HG03342 (cell line): ENCODE data around the gene MGAT4B.
"Not testable (repeated sequence)": the region's sequence is repeated elsewhere in the genome, so short reads cannot be mapped to it uniquely, and the experiment has no call there.

Experiments
- ATAC-seq: cut with Tn5 transposase; IDR thresholded peaks from one replicate; pipeline ENCODE4 v1.9.1; 2021; ENCODE audit warnings: mild to moderate bottlenecking, moderate library complexity; ENCODE audit not compliant: unreplicated experiment

Gene MGAT4B

DNA sequence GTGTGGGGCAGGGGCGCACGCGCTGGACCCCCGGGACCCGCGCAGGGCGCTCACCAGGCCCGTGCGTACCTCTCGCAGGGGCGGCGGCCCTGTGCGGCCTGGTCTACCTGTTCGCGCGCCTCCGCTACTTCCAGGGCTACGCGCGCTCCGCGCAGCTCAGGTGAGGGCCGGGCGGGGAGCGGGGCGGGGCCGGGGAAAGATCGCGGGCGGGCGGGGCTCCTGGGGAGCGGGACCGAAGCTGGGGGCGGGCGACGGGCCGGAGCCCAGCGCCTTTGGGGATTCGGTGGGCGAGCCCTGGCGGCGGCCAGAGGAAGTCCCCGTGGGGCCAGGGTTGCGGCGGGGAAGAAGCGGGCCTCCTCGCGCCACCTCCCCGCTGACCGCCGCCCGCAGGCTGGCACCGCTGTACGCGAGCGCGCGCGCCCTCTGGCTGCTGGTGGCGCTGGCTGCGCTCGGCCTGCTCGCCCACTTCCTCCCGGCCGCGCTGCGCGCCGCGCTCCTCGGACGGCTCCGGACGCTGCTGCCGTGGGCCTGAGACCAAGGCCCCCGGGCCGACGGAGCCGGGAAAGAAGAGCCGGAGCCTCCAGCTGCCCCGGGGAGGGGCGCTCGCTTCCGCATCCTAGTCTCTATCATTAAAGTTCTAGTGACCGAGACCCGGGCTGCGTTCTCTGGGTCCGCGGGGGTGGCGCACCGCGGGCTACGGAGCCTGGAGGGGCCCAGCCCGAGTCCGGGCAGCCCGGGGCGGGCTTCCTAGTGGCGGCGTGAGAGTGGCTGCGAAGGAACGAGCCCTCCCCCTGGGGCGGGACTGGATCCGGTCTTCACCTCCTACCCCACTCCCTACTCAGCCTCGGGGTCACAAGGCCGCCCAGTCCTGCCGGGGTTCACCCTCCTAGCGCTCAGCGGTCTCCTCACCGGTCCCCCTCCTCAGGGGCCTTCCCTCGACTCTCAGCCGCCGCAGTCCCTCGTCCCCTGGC lies 10.5 kb downstream of the MGAT4B start:
- peak; percentile 66 for ATAC-seq

DNA sequence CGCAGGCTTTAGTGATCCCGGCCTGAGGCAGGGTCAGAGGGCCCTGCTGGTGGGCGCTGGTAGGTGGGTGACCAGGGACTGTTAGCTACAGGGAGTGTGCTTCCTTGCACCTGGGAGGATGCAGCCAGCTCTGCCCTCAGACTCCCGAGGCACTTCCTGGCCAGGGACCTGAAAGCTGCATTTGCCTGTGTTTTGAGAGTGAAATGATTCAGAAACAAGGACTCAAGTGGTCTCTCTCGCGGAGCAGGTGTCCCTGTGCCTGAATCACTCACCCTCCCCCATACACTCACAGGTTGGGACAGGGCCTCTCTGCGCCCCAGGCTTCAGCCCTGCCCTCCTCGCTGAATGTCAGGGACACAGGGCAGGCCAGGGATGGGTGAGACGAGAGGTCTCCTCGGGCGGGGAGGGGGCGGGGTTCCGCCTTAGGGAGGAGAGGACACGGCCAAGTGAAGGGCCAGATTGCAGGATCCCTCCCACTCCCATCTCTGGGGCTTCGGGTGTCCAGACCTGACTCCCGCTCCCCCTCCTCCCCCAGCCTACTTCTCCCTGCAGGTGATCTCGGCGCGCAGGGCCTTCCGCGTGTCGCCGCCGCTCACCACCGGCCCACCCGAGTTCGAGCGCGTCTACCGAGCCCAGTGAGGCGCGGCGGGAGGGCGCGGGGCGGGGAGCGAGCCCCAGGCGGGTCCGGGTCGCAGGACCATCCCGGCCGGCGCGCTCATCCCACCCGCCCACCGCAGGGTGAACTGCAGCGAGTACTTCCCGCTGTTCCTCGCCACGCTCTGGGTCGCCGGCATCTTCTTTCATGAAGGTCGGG lies 11.4 kb downstream of the MGAT4B start:
- peak; percentile 1 for ATAC-seq

DNA sequence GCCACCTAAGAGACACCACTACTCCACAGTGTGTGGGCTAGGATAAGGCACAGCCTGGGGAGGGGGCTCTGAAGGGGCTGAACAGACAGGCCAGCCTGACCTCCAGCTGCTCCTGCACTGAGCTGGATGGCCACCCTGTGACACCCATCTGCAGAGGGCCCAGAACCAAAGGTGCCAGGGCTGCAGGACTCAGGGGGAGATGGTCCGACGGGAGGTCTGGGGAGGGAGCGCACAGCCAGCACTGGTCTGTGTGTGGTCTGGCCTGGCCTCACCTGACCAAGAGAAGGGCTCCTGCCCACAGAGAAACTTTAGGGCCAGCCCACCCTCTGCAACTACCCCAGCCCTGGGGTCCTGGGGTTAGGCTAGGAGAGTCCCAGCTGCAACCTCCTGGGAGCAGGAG lies 12.1 kb downstream of the MGAT4B start:
- no peak for ATAC-seq

DNA sequence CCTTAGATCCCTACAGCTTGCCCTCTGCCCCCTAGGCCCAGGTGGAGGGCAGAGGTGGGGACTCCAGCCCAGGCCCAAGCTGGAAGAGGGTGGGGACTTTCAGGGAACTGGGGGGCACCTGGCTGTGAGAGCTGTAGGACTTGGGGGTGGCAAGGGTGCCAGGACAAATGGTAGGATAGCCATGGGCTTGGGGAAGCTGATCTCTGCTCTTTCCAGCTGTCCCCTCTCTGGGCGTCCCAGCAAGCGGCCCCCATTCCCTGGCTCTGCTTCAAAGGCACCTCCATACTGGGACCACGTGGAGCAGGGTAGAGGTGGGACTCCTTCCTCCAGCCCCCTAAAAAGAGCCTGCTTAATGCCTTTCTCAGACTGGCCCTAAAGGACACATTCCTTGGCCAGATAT lies 12.5 kb downstream of the MGAT4B start:
- no peak for ATAC-seq

DNA sequence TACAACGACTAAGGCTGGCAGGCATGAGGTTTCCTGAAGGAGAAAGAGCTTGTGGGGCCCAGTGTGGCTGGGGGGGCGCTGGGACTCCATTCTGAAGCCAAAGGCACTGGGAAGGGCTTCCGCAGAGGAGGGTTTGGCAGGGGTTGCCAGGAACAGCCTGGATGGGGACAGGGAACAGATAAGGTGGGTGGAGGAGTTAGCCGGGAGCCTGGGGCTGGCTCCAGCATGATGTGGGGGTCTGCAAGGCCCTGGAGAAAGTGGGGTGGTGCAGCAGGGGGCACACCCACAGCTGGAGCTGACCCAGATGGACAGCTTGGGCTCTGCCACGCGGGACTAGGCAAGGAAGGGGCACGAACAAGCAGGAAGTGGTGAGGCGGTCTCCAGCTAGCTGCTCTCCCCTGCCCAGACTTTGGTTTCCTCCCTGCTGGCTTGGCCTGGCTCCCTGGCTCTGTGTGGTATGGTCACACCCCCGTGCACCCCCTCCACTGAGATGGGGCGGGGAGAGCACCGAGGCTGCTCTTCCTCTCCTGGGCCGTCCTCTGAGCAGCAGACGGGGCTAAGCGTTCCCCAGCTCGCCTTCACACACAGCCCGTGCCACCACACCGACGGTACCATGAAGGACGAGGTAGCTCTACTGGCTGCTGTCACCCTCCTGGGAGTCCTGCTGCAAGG lies 13.1 kb downstream of the MGAT4B start, which contains the start of gene LTC4S:
TSS of gene LTC4S (plus strand) at position 519 of the 672 bp plus-strand sequence. CDS start at position 614, 95 bp downstream.
- ATAC-seq = no peak

DNA sequence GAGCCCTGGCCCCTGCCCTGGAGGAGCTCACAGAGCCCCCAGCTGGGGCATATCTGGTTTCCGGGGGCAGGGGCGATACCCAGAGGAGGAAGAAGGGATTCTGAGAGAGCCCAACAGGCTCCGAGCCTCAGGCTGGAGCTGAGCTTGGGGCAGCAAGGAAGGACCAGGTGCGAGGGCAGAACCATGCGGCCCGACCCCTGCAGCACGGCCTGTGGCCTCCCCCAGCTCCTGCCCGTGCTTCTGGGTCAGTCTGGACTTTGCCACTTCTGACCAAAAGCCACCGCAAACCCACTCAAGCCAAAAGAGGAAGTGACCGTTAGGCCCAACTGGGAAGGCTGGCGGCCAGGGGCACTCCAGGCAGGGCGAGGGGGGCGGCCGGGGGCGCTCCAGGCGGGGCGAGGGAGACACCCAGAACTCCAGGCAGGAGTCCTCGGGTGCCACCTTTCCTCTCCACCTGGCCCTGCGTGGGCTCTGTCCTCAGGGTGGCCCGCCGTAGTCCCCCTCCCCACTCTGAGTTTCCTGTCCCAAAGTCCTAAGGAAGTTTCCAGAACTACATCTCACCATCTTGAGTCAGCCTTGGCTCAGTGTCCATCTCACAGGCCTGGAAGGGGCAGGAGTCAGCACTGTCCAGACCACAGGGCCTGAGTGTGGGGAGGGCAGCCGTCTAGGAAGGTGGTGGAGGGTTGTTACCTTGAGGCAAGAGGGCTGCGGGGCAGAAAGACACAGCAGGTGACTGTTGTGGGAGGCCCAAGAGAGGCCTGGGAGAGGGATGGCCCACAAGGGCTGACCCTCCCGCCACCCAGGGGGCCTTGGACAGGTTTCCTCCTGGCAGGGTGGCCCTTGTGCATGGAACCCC lies 13.8 kb downstream of the MGAT4B start:
- ATAC-seq = no peak

DNA sequence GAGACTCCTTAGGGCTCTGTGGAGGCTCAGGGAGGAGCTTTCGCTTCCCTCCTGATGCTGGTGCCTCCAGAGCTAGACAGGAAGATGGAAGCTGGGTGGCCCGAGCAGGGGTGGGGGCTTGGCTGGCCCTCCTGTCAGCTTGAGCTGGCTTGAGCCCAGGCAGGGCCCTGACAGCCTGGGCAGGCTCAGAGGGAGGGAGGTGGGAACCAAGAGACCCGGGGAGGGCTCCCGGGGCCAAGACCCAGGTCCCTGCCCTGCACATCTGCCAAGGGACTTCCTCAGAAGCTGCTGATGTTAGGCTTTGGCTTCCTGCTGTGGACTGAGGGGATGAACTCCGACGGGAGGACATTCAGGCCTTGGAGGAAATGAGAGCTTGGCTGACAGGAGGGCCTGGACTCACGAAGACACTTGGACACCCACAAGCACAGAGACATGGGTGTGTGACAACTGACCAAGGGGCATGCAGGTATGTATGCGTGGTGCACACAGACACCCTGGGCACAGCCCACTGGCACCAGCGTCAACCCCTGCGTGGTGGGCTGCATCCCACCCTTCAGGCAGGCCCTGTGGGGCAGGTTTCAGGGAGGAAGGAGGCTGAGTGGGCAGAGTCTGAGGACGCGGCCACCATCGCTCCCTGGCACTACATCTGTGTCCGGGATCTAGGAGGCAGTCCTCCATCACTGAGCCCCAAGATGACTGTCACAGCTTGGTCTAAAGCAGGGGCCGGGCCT lies 14.6 kb downstream of the MGAT4B start:
- no peak for ATAC-seq

DNA sequence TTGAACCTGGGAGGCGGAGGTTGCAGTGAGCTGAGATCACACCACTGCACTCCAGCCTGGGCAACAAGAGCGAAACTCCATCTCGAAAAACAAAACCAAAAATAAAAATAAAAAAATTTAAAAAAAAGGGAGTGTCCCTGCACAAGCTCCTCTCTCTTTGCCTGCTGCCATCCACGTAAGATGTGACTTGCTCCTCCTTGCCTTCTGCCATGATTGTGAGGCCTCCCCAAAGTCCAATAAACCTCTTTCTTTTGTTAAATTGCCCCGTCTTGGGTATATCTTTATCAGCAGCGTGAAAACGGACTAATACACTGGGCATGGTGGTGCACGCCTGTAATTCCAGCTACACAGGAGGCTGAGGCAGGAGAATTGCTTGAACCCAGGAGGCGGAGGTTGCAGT lies 17.4 kb downstream of the MGAT4B start:
- not testable (repeated sequence) for ATAC-seq

DNA sequence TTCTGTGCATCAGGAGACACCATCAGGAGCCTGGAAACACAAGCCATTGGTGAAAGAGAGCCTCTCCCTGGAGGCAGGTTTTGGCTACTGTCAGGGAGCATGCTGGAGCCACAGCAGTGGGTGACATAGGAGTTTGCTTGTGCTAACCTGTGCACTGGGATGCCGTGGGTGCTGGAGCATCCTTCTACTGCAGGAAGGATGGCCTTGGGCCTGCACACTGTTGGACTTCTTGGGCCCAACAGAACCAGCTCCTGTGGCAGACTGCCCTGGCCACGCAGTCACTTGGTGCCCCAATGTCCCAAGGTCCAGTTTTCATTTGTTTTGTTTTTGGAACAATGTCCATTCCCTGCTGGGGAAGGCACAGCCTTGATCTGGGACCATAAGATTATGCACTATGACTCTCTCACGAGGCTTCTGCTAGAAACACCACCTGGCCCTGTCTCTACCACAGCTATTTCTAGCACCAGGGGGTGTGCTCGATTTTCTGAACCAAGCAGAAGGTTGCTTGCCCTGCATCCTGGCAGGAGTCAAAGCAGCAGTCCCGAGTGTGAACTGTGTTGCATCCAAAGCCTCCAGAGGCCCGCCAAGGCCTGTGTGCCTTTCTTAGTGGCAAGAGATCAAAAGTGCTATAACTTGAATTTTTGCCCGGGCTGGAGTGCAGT lies 18.3 kb downstream of the MGAT4B start:
- ATAC-seq = no peak

DNA sequence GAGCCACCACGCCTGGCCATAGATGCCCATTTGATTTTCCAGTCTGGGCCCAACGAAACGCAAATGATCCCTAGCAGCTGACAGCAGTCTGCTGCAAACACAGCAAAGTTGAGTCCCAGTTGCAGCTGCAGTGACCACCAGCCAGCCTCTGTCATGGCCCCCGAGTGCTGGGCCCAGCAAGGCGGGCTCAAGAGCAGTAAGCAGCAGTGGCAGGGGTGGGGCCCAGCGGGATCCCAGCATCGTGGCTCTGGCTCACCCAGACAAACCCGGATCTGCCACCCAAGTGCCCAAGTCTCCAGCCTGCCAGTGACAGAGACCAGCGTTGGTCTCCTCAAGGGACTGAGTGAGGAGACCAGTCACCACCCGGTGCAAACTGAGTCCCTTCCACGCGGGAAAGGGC lies 19.8 kb downstream of the MGAT4B start:
- ATAC-seq = no peak

DNA sequence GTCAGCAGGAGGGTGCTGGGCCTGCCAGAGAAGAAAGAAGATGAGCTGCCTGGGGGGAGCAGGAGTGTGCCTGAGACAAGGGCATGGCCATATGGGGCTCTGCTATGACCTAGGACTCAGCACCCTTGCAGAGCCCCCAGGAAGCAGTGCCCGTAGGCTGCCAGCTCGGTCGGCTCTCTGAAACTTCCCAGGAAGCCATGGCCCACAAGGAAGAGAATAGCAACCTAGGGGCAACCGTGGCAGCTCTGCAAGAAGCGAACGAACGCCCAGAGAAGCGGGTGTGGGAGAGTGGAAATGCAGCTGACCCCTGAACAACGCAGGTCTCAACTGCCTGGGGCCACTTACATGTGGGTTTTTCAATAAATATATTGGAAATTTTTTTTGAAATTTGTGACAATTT lies 23.5 kb downstream of the MGAT4B start:
- no peak for ATAC-seq

DNA sequence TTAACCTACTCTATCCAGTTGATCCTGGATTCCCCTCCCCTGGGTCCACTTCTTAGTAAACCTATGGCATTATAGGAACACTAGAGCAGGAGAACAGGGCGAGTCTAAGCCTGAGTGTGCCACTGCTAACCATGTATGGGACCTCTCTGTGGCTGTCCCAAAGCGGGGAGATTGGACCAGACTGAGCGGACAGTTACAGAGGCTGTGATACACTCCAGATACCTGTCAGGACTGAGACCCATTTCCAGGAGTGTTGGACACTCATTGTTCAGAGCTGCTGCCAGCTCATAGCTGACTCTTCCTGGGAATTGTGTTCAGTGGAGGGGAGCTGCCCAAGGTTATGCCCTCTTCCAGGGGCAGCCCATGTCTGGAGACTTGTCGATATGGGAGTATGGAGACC lies 24.8 kb downstream of the MGAT4B start:
- ATAC-seq = no peak

DNA sequence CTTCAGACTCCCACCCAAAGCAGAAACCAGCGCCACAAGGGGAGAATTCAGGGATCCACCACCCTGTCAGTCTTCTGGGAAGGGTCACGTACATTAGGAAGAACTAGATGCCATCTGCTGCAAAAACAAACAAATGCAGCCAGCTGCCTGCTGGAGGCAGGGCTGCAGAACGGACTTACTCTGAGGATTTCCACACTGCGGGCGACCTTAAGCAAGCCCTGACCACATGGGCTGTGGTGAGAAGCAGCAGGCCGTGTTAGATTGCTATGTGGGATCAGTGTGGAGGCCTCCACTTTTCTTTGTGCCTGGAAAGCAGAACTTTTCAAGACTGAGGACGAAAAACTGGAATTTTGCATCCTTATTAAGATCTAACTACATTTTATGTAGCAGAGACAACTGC lies 26.3 kb downstream of the MGAT4B start:
- ATAC-seq = no peak

DNA sequence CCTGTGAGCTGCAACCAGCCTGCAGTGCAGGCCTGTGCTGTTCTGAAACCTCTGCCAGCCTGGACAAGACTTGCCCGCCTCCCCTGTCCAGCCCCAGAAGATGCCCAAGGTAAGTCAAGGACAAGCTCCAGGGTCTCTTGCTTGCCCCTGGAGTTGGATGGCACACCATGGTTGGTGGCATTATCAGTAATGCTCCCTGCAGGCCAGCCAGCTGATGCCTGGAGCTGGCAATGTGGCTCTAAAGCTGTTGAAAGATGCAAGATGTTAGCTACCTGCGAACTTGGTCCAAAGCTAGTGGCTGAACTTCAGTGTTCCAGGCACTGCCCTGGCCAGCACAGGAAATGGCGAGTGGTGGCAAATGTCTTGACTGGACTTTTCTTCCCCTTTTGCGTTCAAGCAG lies 26.8 kb downstream of the MGAT4B start:
- ATAC-seq = no peak

DNA sequence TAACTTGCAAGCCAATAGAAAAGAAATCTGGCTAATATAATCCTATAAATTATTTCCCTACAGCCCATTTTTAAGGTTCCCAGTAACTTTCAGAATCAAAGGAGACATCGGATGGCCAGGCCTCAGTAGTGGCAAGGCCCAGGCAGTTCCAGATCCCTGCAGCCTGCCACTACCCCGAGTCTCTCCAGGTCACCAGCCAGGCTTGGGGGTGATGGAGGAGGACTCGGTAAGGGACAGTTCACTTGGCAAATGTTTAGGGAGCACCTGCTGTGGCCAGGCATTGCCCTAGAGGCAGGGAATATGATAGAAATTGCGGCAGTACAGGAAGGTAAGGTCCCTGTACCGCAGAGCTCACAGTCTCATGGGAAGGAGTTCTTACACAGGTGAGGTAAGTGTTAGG lies 28.1 kb downstream of the MGAT4B start:
- no peak for ATAC-seq

DNA sequence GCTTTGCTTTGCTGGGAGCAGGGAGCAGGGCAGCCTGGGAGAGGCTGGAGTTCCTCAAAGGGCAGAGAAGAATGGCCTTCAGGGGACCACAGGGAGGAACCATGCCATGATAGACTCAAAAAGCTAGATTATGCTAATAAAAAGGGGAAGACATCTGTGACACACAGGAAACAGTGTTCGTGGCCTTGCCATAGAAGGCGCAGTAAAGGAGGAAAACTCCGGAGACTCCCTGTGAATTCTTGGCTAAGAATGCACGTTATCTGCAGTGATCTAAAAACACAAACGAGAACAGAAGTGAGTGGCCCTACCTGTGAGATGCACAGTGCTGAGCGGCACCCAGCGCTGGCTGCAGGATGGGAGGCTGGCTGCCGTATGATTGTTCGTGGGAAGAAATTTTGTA lies 28.8 kb downstream of the MGAT4B start:
- no peak for ATAC-seq

DNA sequence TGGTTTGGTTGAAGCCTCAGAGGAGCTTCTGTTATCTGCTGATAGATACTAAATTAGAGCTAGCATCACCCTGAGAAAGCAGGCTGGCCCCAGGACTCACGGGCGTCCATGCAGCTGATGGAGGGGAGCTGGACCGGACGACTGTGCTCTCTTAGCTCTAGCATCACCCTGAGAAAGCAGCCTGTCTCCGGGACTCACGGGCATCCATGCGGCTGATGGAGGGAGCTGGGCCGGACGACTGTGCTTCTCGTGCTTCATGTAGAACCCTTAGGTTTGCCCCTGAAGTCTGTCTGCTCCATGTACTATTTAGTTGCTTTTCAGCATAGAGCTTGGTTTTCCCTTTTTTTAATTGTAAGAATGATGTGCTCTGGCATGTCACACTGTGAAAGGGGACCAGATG lies 29.2 kb downstream of the MGAT4B start:
- no peak for ATAC-seq

DNA sequence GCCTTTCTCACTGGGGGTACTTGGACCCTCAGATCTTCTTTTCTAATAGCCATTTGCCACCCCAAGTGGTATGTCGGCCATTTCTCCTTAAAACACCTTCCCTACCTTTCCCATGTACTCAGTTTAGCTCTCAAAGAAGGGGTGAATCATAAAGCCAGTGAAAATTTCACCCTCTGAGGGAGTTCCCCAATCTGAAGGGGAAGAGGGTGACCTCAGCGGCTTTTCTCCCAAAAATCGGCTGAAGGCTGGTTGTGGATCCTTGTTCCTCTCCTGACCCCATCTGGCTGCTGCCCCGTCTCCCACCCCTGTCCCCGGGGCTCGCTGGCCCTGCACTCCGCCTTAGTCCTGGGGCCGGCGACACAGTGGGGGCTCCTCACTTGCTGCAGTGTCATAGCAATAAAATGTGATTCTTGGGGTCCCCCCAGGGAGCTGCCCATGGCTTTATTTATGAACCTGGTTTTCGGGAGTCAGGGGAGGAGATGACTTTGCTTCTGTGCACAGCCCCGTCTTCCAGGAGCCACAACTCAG lies 30.2 kb downstream of the MGAT4B start:
- ATAC-seq = no peak

DNA sequence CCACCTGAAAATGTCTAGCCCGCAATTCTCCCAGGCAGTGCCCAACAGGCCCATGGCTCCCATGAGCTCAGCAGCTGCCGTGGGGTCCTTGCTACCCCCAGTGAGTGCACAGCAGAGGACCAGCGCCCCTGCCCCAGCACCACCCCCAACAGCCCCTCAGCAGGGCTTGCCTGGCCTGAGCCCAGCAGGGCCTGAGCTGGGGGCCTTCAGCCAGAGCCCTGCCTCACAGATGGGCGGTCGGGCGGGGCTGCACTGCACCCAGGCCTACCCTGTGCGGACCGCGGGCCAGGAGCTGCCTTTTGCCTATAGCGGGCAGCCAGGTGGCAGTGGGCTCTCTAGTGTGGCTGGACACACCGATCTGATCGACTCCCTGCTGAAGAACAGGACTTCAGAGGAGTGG lies 32.2 kb downstream of the MGAT4B start:
- no peak for ATAC-seq
